Measurements from ENCODE around the gene LEPROT. TPM values are rescaled to one million over a fixed set of nuclear protein-coding genes. Genes with fewer than 3 reads are reported as not detected.
"Not testable (repeated sequence)": the region's sequence is repeated elsewhere in the genome, so short reads cannot be mapped to it uniquely, and the experiment has no call there.

Gene LEPROT
- total RNA-seq, 1 donor from 2014 or later, result 107 TPM

DNA sequence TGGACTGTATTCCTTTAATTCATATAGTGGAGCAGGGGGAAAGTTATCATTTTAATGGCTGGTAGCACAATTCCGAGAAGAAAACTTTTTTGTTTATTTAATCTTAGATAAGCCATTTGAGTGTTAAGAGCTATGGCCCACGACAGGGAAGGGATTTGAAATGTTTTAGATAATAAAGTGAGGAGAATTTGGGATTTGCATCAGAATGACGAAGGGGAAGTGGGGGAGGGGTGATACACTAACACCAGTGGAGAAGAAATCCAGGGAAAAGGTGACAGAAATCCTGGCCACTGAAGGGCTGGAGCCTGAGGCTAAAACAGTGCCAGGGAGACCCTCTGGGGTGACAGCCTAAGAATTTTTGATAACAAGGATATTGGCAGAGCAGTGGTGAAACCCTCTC is 21.0 kb downstream of the LEPROT start:
- H3K27ac ChIP-seq, result no peak overlapping the region
- TF ChIP-seq, protein P1, sequence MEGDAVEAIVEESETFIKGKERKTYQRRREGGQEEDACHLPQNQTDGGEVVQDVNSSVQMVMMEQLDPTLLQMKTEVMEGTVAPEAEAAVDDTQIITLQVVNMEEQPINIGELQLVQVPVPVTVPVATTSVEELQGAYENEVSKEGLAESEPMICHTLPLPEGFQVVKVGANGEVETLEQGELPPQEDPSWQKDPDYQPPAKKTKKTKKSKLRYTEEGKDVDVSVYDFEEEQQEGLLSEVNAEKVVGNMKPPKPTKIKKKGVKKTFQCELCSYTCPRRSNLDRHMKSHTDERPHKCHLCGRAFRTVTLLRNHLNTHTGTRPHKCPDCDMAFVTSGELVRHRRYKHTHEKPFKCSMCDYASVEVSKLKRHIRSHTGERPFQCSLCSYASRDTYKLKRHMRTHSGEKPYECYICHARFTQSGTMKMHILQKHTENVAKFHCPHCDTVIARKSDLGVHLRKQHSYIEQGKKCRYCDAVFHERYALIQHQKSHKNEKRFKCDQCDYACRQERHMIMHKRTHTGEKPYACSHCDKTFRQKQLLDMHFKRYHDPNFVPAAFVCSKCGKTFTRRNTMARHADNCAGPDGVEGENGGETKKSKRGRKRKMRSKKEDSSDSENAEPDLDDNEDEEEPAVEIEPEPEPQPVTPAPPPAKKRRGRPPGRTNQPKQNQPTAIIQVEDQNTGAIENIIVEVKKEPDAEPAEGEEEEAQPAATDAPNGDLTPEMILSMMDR (IDR thresholded peaks at IDR 0.05), result no peak
- H3K9me3 ChIP-seq, result no peaks in the 10 kb centered on the region
- intact Hi-C loops (cut with DNase I), result no loop called here
- H3K27me3 ChIP-seq, result no peaks in the 10 kb centered on the region
- DNase-seq (no peak), ATAC-seq (no peak)
- H3K36me3 ChIP-seq, result no peaks in the 10 kb centered on the region
- no peak overlapping the region for H3K4me3 ChIP-seq
- H3K4me1 ChIP-seq, result no peaks in the 10 kb centered on the region

DNA sequence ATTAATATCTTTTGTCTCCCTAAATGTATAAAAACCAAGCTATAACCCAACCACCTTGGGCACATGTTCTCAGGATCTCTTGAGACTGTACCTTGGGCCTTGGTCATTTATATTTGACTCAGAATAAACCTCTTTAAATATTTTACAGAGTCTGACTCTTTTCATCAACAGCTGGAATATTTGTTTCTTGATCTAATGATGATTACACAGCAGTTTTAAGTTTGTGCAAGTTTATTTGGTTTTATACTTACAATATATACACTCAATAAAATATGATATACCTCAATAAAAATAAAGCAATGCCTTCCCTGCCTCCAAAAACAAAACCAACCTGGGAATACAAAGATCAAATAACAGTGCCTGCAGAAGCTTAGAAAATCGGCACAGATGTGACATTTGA is 22.0 kb downstream of the LEPROT start:
- H3K9me3 ChIP-seq, result no peaks in the 10 kb centered on the region
- intact Hi-C loops (cut with DNase I), result no loop called here
- no peak for DNase-seq
- H3K27me3 ChIP-seq, result no peaks in the 10 kb centered on the region
- ATAC-seq, result no peak
- TF ChIP-seq, protein P1 (IDR thresholded peaks at IDR 0.05), result no peak
- no peak overlapping the region for H3K27ac ChIP-seq
- no peaks in the 10 kb centered on the region for H3K4me1 ChIP-seq
- H3K4me3 ChIP-seq, result no peak overlapping the region
- no peaks in the 10 kb centered on the region for H3K36me3 ChIP-seq

DNA sequence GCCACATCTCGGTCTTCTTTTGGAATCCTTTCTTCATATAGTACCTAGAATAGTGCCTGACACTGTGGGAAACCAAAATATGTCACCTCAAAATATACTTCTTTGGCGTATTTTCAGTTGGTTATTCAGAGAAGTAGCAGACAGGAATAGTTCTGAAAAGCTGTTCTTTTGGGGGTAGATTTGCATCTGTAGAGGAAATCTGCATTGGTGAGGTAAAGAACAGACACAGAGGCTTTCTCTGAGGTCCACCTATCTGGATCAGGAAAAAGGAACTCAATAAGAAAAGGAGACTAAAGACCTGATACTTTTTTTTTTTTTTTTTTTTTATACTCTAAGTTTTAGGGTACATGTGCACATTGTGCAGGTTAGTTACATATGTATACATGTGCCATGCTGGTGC is 23.2 kb downstream of the LEPROT start:
- no peak for ATAC-seq
- intact Hi-C loops (cut with DNase I), result no loop called here

DNA sequence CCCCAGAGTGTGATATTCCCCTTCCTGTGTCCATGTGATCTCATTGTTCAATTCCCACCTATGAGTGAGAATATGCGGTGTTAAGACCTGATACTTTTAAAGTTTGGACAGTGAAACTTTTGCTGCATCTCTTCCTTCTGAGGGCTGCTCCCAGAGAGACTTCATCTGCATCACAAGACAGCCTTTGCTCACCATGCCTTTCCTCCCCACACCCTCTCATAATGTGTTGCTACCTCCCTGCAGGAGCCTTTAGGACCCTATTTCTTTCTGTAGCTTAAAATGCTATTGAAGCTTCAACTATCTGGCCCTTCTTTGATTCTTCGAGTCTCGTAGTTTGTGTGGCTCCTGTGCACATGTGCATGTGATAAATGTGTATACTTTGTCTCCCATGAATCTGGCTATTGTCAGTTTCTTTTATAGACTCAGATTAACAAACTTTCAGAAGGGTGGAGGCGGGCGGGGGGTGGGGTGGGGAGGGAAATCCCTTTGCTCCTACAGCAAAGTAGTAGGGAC is 23.7 kb downstream of the LEPROT start:
- ATAC-seq (no peak), DNase-seq (no peak)
- Histone ChIP-seq H3K27me3 (no peaks in the 10 kb centered on the region), H3K9me3 (no peaks in the 10 kb centered on the region), H3K27ac (no peak overlapping the region), H3K4me3 (no peak overlapping the region), H3K36me3 (no peaks in the 10 kb centered on the region), H3K4me1 (no peaks in the 10 kb centered on the region)
- TF ChIP-seq, protein P1 (IDR thresholded peaks at IDR 0.05), result no peak
- intact Hi-C loops (cut with DNase I), result no loop called here

More for the DNA sequence above, 23.2 kb downstream of the LEPROT start:
- no peaks in the 10 kb centered on the region for H3K4me1 ChIP-seq
- H3K36me3 ChIP-seq, result no peaks in the 10 kb centered on the region
- H3K27me3 ChIP-seq, result no peaks in the 10 kb centered on the region
- TF ChIP-seq, protein P1 (IDR thresholded peaks at IDR 0.05), result no peak
- no peak for DNase-seq
- no peak overlapping the region for H3K4me3 ChIP-seq
- H3K9me3 ChIP-seq, result no peaks in the 10 kb centered on the region
- H3K27ac ChIP-seq, result no peak overlapping the region

DNA sequence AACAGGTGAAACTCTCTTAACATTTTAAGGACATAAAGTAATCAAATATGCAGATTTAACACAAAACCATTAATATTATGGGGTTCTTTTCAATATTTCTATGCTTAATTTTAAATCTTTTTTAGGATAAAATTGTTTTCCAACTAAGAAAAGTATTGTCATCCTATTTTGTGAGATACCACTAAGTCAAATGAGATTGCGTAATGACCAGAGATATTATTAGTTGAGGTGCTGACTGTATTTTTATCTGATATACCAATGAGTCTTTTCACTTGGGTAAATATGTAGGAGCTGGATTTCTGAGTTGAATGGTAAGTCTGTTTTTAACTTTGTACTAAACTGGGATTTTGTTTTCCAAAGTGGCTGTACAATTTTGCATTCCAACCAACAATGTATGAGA is 25.4 kb downstream of the LEPROT start:
- Histone ChIP-seq H3K9me3 (no peaks in the 10 kb centered on the region), H3K36me3 (no peaks in the 10 kb centered on the region), H3K4me1 (no peaks in the 10 kb centered on the region), H3K4me3 (no peak overlapping the region), H3K27ac (no peak overlapping the region), H3K27me3 (no peaks in the 10 kb centered on the region)
- TF ChIP-seq, protein P1 (IDR thresholded peaks at IDR 0.05), result no peak
- intact Hi-C loops (cut with DNase I), result no loop called here
- ATAC-seq, result no peak
- DNase-seq, result no peak

DNA sequence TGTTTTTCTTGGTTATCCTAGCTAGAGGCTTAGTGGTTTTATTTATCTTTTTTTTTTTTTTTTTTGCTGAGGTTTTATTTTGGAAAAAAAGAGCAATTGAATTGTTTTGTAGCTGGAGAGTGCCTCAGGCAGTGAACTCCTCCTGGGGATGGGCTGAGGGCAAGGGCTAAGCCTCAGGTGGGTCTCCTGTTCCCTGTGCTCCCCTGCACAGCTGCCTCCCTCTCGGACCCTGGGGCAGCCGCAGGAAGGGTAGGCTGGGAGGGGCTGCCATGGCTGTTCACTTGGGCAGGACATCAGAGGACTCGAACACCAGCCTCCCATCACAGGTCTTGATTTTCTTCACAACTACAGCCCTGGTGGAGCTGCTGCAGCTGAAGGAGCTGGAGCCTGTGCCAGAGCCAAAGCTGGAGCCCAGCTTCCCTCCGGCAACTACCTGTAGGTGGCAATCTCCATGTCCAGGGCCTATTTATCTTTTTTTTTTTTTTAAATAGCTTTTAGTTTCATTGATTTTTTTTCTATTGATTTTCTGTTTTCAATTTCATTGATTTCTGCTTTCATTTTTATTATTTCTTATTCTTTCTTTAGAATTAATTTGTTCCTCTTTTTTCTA is 28.9 kb downstream of the LEPROT start:
- DNase-seq, result no peak

DNA sequence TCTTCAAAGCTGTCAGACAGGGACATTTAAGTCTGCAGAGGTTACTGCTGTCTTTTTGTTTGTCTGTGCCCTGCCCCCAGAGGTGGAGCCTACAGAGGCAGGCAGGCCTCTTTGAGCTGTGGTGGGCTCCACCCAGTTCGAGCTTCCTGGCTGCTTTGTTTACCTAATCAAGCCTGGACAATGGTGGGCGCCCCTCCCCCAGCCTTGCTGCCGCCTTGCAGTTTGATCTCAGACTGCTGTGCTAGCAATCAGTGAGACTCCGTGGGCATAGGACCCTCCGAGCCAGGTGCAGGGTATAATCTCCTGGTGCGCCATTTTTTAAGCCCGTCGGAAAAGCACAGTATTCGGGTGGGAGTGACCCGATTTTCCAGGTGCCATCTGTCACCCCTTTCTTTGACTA is 35.2 kb downstream of the LEPROT start:
- H3K9me3 ChIP-seq, DNase-seq: not testable (repeated sequence)

More for the DNA sequence above, 28.9 kb downstream of the LEPROT start:
- H3K36me3 ChIP-seq, result no peaks in the 10 kb centered on the region
- no peak for ATAC-seq
- H3K9me3 ChIP-seq, result no peaks in the 10 kb centered on the region
- TF ChIP-seq, protein P1 (IDR thresholded peaks at IDR 0.05), result no peak
- no peaks in the 10 kb centered on the region for H3K27me3 ChIP-seq
- intact Hi-C loops (cut with DNase I), result no loop called here
- no peak overlapping the region for H3K4me3 ChIP-seq
- H3K4me1 ChIP-seq, result no peaks in the 10 kb centered on the region
- no peak overlapping the region for H3K27ac ChIP-seq

More for the DNA sequence above, 35.2 kb downstream of the LEPROT start:
- H3K4me3 ChIP-seq; H3K27ac ChIP-seq; intact Hi-C loops (cut with DNase I); H3K36me3 ChIP-seq; H3K27me3 ChIP-seq; ATAC-seq; H3K4me1 ChIP-seq: not testable (repeated sequence)

All from upper lobe of right lung (tissue), 1 donor.